ENCODE measurements around the gene ELAC2.
A peak's percentile ranks its signal among the peaks of the same experiment; 100 is the strongest.
"Not testable (repeated sequence)": the region's sequence is repeated elsewhere in the genome, so short reads cannot be mapped to it uniquely, and the experiment has no call there.

Gene ELAC2

GRCh38 chr17:12993631-12994030 lies 24.2 kb downstream of the ELAC2 start:
- FAIRE-seq, result no peak
- DNase-seq (ENCODE audit: extremely low spot score, insufficient read length, low read depth), result no peak

GRCh38 chr17:12992676-12993075 lies 25.2 kb downstream of the ELAC2 start:
- DNase-seq (ENCODE audit: extremely low spot score, insufficient read length, low read depth) (no peak), FAIRE-seq (no peak)

GRCh38 chr17:12990926-12991325 lies 26.9 kb downstream of the ELAC2 start:
- no peak for FAIRE-seq
- DNase-seq (ENCODE audit: extremely low spot score, insufficient read length, low read depth), result no peak

GRCh38 chr17:12990041-12990808 lies 27.6 kb downstream of the ELAC2 start:
- DNase-seq (ENCODE audit: extremely low spot score, insufficient read length, low read depth), result no peak

GRCh38 chr17:12987120-12987519 lies 30.7 kb downstream of the ELAC2 start:
- DNase-seq (ENCODE audit: extremely low spot score, insufficient read length, low read depth), result no peak
- FAIRE-seq, result no peak

More at GRCh38 chr17:12990041-12990808, 27.6 kb downstream of the ELAC2 start:
- FAIRE-seq, result no peak

GRCh38 chr17:12985431-12986293 lies 32.2 kb downstream of the ELAC2 start:
- FAIRE-seq (no peak), DNase-seq (ENCODE audit: extremely low spot score, insufficient read length, low read depth) (no peak)

GRCh38 chr17:12983991-12984884 lies 33.6 kb downstream of the ELAC2 start:
- DNase-seq (ENCODE audit: extremely low spot score, insufficient read length, low read depth), result no peak
- no peak for FAIRE-seq

GRCh38 chr17:12982224-12982623 lies 35.6 kb downstream of the ELAC2 start:
- peak; percentile 9 for DNase-seq (ENCODE audit: extremely low spot score, insufficient read length, low read depth)
- FAIRE-seq, result peak; percentile 42

- DNase-seq (ENCODE audit: extremely low spot score, insufficient read length, low read depth), result no peak
- no peak for FAIRE-seq
These were observed 37.9 kb downstream of the ELAC2 start for GRCh38 chr17:12979826-12980500.

- no peak for FAIRE-seq
- DNase-seq (ENCODE audit: extremely low spot score, insufficient read length, low read depth), result no peak
These were observed 38.6 kb downstream of the ELAC2 start for GRCh38 chr17:12979246-12979645.

GRCh38 chr17:12978787-12979186 lies 39.0 kb downstream of the ELAC2 start:
- DNase-seq (ENCODE audit: extremely low spot score, insufficient read length, low read depth); FAIRE-seq: not testable (repeated sequence)

- FAIRE-seq, result no peak
- DNase-seq (ENCODE audit: extremely low spot score, insufficient read length, low read depth), result no peak
These were observed 40.6 kb downstream of the ELAC2 start for GRCh38 chr17:12977008-12977751.

GRCh38 chr17:12974005-12974531 lies 43.8 kb downstream of the ELAC2 start:
- no peak for DNase-seq (ENCODE audit: extremely low spot score, insufficient read length, low read depth)
- FAIRE-seq, result no peak

GRCh38 chr17:12973496-12974004 lies 44.3 kb downstream of the ELAC2 start:
- DNase-seq (ENCODE audit: extremely low spot score, insufficient read length, low read depth) (no peak), FAIRE-seq (no peak)

GRCh38 chr17:12967962-12968361 lies 49.9 kb downstream of the ELAC2 start:
- no peak for FAIRE-seq
- DNase-seq (ENCODE audit: extremely low spot score, insufficient read length, low read depth), result no peak

- DNase-seq (ENCODE audit: extremely low spot score, insufficient read length, low read depth) (no peak), FAIRE-seq (no peak)
These were observed 51.4 kb downstream of the ELAC2 start for GRCh38 chr17:12966413-12966812.

GRCh38 chr17:12965988-12966387 lies 51.8 kb downstream of the ELAC2 start:
- no peak for FAIRE-seq
- DNase-seq (ENCODE audit: extremely low spot score, insufficient read length, low read depth), result no peak

- DNase-seq (ENCODE audit: extremely low spot score, insufficient read length, low read depth), result no peak
- no peak for FAIRE-seq
These were observed 53.0 kb downstream of the ELAC2 start for GRCh38 chr17:12964840-12965239.

- FAIRE-seq, result no peak
- no peak for DNase-seq (ENCODE audit: extremely low spot score, insufficient read length, low read depth)
These were observed 53.7 kb downstream of the ELAC2 start for GRCh38 chr17:12964162-12964561.

All from GM18507 (cell line).